GM21423 (cell line): ENCODE data around the gene CKB.

ENCODE experiments used
- ATAC-seq: cut with Tn5 transposase; IDR thresholded peaks from one replicate; pipeline ENCODE4 v1.9.1; 2021; ENCODE audit warnings: mild to moderate bottlenecking, moderate library complexity; ENCODE audit not compliant: unreplicated experiment

CKB gene

GRCh38 chr14:103522649-103523574, at the start of gene CKB:
Gene CKB, minus strand, starts transcription at chr14:103522830. Its CDS starts 337 bp downstream, at chr14:103522493.
- no peak for ATAC-seq

GRCh38 chr14:103569408-103569807, 46.8 kb upstream of the CKB start:
- no peak for ATAC-seq

GRCh38 chr14:103568952-103569351, 46.3 kb upstream of the CKB start:
- ATAC-seq = no peak

- ATAC-seq = no peak
These were observed 41.3 kb upstream of the CKB start for GRCh38 chr14:103563844-103564505.

GRCh38 chr14:103563226-103563620, 40.6 kb upstream of the CKB start:
- ATAC-seq = no peak

- peak; percentile 77 for ATAC-seq
These were observed 40.0 kb upstream of the CKB start, which contains the start of the genes BAG5 and COA8 for GRCh38 chr14:103562429-103563225. Gene BAG5, minus strand, starts transcription at chr14:103562657. Its CDS starts 1,493 bp downstream, at chr14:103561164. Gene COA8, plus strand, starts transcription at chr14:103562960. Its CDS starts 42 bp downstream, at chr14:103563002.

- peak; percentile 43 for ATAC-seq
These were observed 39.5 kb upstream of the CKB start for GRCh38 chr14:103562179-103562428.

- ATAC-seq = peak; percentile 15
These were observed 39.0 kb upstream of the CKB start for GRCh38 chr14:103561381-103562178.

GRCh38 chr14:103560691-103561090, 38.1 kb upstream of the CKB start:
- no peak for ATAC-seq

- ATAC-seq = no peak
These were observed 37.1 kb upstream of the CKB start for GRCh38 chr14:103559766-103560165.

- ATAC-seq = no peak
These were observed 35.6 kb upstream of the CKB start for GRCh38 chr14:103558071-103558882.

GRCh38 chr14:103556946-103557758, 34.5 kb upstream of the CKB start:
- no peak for ATAC-seq

- no peak for ATAC-seq
These were observed 33.1 kb upstream of the CKB start for GRCh38 chr14:103555559-103556337.

GRCh38 chr14:103552846-103553210, 30.2 kb upstream of the CKB start:
- no peak for ATAC-seq

- no peak for ATAC-seq
These were observed 29.6 kb upstream of the CKB start for GRCh38 chr14:103552011-103552845.

GRCh38 chr14:103551338-103551762, 28.7 kb upstream of the CKB start:
- ATAC-seq = no peak
